ENCODE data around the gene ULBP1.
"Not testable (repeated sequence)": the region's sequence is repeated elsewhere in the genome, so short reads cannot be mapped to it uniquely, and the experiment has no call there.

The ULBP1 gene

GRCh38 chr6:150006961-150007464 lies 43.3 kb downstream of the ULBP1 start:
- DNase-seq: no peak

- no peak for DNase-seq
These were observed 44.8 kb downstream of the ULBP1 start for GRCh38 chr6:150008588-150008987.

GRCh38 chr6:150012846-150013784 lies 49.4 kb downstream of the ULBP1 start:
- not testable (repeated sequence) for DNase-seq

GRCh38 chr6:150013785-150014622 lies 50.3 kb downstream of the ULBP1 start:
- DNase-seq: not testable (repeated sequence)

GRCh38 chr6:150014623-150015280 lies 51.0 kb downstream of the ULBP1 start:
- not testable (repeated sequence) for DNase-seq

GRCh38 chr6:150015281-150016001 lies 51.7 kb downstream of the ULBP1 start:
- not testable (repeated sequence) for DNase-seq

- DNase-seq: peak; percentile 41
These were observed 52.8 kb downstream of the ULBP1 start for GRCh38 chr6:150016324-150017185.

GRCh38 chr6:150017186-150017521 lies 53.4 kb downstream of the ULBP1 start:
- DNase-seq: not testable (repeated sequence)

- DNase-seq: no peak
These were observed 55.3 kb downstream of the ULBP1 start for GRCh38 chr6:150018846-150019580.

- DNase-seq: not testable (repeated sequence)
These were observed 58.1 kb downstream of the ULBP1 start for GRCh38 chr6:150021870-150022269.
